ENCODE results near the gene FAM20C.

Gene FAM20C

DNA sequence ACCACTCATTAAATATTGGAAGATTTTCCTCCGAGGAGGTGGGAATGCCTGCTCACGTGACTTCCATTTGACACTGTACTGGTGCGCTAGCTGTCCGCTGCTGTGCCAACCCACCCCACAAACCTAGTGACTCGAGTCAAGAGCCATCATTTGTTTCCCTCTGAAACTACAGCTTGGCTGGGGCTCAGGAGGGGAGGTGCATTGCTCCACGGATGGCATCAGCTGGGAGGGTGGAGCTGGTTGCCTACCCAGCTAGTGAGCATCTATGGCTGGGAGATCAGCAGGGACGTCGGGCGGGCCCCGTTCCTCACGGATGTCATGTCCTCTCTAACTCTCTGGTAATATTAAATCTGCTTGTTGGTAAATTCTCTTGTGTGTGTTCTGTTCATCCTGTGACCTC lies 88.1 kb downstream of the FAM20C start:
- Histone ChIP-seq H3K9ac (ENCODE audit: low read length) (no peak overlapping the region), H3K27me3 (replicated peaks; ENCODE audit: control insufficient read depth, insufficient read depth, low read length) (peaks cover 26% of the 10 kb centered on the region), H3K9me3 (ENCODE audit: control insufficient read depth, low read length) (peaks cover 18% of the 10 kb centered on the region), H3K4me1 (ENCODE audit: control insufficient read depth, insufficient read depth, low read length) (no peaks in the 10 kb centered on the region), H3K4me3 (ENCODE audit: low read length) (no peak overlapping the region), H3K36me3 (ENCODE audit: control insufficient read depth, insufficient read depth, low read length, severe bottlenecking) (no peaks in the 10 kb centered on the region)
- DNase-seq (ENCODE audit: low read depth): no peak

GRCh38 chr7:281637-282036 lies 89.3 kb downstream of the FAM20C start:
- H3K27me3 ChIP-seq (replicated peaks; ENCODE audit: control insufficient read depth, insufficient read depth, low read length): peaks cover 38% of the 10 kb centered on the region
- DNase-seq (ENCODE audit: low read depth): no peak
- H3K9ac ChIP-seq (ENCODE audit: low read length): no peak overlapping the region
- no peaks in the 10 kb centered on the region for H3K36me3 ChIP-seq (ENCODE audit: control insufficient read depth, insufficient read depth, low read length, severe bottlenecking)
- no peak overlapping the region for H3K4me3 ChIP-seq (ENCODE audit: low read length)
- peaks cover 14% of the 10 kb centered on the region for H3K9me3 ChIP-seq (ENCODE audit: control insufficient read depth, low read length)
- no peaks in the 10 kb centered on the region for H3K4me1 ChIP-seq (ENCODE audit: control insufficient read depth, insufficient read depth, low read length)

DNA sequence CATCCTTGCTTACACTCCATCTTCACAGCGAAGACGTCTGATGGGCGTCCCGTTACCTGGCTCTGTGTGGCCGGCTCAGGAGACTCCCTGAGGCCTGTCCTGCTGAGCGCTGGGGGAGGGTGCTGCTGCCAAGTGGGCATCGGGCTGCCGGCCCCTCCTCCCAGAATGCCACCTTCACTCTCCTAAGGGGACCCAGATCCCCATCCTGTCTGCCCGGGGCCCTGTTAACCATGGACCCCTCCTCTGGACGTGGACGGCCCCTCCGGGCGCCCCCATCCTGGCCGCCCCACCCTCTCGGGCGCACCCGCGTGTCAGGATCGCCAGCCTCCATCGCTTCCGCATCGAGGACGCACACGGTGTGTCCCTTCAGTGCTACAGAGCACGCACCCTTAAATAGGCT lies 90.2 kb downstream of the FAM20C start:
- peaks cover 6% of the 10 kb centered on the region for H3K9me3 ChIP-seq (ENCODE audit: control insufficient read depth, low read length)
- no peak for DNase-seq (ENCODE audit: low read depth)
- H3K36me3 ChIP-seq (ENCODE audit: control insufficient read depth, insufficient read depth, low read length, severe bottlenecking): no peaks in the 10 kb centered on the region
- peaks cover 41% of the 10 kb centered on the region for H3K27me3 ChIP-seq (replicated peaks; ENCODE audit: control insufficient read depth, insufficient read depth, low read length)
- H3K4me1 ChIP-seq (ENCODE audit: control insufficient read depth, insufficient read depth, low read length): no peaks in the 10 kb centered on the region
- no peak overlapping the region for H3K4me3 ChIP-seq (ENCODE audit: low read length)
- H3K9ac ChIP-seq (ENCODE audit: low read length): no peak overlapping the region

GRCh38 chr7:284762-285722 lies 92.7 kb downstream of the FAM20C start:
- H3K36me3 ChIP-seq (ENCODE audit: control insufficient read depth, insufficient read depth, low read length, severe bottlenecking): no peaks in the 10 kb centered on the region
- peaks cover 6% of the 10 kb centered on the region for H3K9me3 ChIP-seq (ENCODE audit: control insufficient read depth, low read length)
- no peak overlapping the region for H3K4me3 ChIP-seq (ENCODE audit: low read length)
- no peak overlapping the region for H3K9ac ChIP-seq (ENCODE audit: low read length)
- H3K27me3 ChIP-seq (replicated peaks; ENCODE audit: control insufficient read depth, insufficient read depth, low read length): peaks cover 47% of the 10 kb centered on the region
- no peaks in the 10 kb centered on the region for H3K4me1 ChIP-seq (ENCODE audit: control insufficient read depth, insufficient read depth, low read length)
- no peak for DNase-seq (ENCODE audit: low read depth)

- Histone ChIP-seq H3K4me3 (ENCODE audit: low read length) (no peak overlapping the region), H3K4me1 (ENCODE audit: control insufficient read depth, insufficient read depth, low read length) (no peaks in the 10 kb centered on the region), H3K9ac (ENCODE audit: low read length) (no peak overlapping the region), H3K9me3 (ENCODE audit: control insufficient read depth, low read length) (peaks cover 6% of the 10 kb centered on the region), H3K27me3 (replicated peaks; ENCODE audit: control insufficient read depth, insufficient read depth, low read length) (peaks cover 44% of the 10 kb centered on the region), H3K36me3 (ENCODE audit: control insufficient read depth, insufficient read depth, low read length, severe bottlenecking) (no peaks in the 10 kb centered on the region)
- DNase-seq (ENCODE audit: low read depth): no peak
Observed at GRCh38 chr7:285731-286130, 93.4 kb downstream of the FAM20C start.

DNA sequence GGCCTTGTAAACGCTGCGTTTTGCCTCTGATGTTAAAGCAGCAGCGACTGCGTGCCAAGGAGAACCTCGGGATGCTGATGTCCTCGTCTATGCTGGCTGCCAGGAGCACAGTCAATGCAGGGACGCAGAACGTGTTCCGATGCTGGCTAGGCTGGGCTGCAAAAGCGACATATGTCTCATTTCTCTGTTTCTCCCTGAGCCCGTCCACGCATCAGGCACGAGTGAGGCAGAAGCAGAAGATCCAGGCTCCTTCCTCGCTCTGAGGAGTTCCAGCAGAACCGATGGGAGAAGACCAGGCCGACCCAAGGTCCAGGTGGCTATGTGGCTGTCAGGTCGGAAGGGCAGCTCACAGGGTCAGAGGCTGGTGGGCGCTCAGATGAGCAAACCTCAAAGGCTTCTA lies 93.9 kb downstream of the FAM20C start:
- Histone ChIP-seq H3K9me3 (ENCODE audit: control insufficient read depth, low read length) (peaks cover 5% of the 10 kb centered on the region), H3K4me3 (ENCODE audit: low read length) (no peak overlapping the region), H3K9ac (ENCODE audit: low read length) (no peak overlapping the region), H3K36me3 (ENCODE audit: control insufficient read depth, insufficient read depth, low read length, severe bottlenecking) (no peaks in the 10 kb centered on the region), H3K27me3 (replicated peaks; ENCODE audit: control insufficient read depth, insufficient read depth, low read length) (peaks cover 43% of the 10 kb centered on the region), H3K4me1 (ENCODE audit: control insufficient read depth, insufficient read depth, low read length) (no peaks in the 10 kb centered on the region)
- no peak for DNase-seq (ENCODE audit: low read depth)

DNA sequence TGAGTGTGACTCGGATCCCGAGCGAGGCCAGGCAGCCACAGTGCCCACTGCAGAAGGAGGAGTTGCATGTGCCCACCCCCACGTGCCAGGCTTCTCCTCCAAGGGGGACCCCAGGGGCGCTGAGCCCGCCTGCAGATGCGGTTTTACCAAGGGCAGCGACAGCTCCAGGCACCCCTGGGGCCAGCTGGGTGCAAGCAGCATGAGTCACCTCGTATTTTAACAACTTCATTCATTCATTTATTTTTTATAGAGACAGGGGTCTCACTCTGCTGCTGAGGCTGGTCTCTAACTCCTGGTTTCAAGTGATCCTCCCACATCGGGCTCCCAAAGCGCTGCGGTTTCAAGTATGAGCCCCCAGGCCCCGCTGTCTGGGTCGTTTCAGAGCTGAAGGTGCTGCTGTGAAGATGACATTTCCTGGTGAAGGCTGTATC lies 96.3 kb downstream of the FAM20C start:
- Histone ChIP-seq H3K4me1 (ENCODE audit: control insufficient read depth, insufficient read depth, low read length) (no peaks in the 10 kb centered on the region), H3K36me3 (ENCODE audit: control insufficient read depth, insufficient read depth, low read length, severe bottlenecking) (no peaks in the 10 kb centered on the region), H3K4me3 (ENCODE audit: low read length) (no peak overlapping the region), H3K9me3 (ENCODE audit: control insufficient read depth, low read length) (no peaks in the 10 kb centered on the region), H3K27me3 (replicated peaks; ENCODE audit: control insufficient read depth, insufficient read depth, low read length) (peaks cover 60% of the 10 kb centered on the region), H3K9ac (ENCODE audit: low read length) (no peak overlapping the region)
- DNase-seq (ENCODE audit: low read depth): no peak

DNA sequence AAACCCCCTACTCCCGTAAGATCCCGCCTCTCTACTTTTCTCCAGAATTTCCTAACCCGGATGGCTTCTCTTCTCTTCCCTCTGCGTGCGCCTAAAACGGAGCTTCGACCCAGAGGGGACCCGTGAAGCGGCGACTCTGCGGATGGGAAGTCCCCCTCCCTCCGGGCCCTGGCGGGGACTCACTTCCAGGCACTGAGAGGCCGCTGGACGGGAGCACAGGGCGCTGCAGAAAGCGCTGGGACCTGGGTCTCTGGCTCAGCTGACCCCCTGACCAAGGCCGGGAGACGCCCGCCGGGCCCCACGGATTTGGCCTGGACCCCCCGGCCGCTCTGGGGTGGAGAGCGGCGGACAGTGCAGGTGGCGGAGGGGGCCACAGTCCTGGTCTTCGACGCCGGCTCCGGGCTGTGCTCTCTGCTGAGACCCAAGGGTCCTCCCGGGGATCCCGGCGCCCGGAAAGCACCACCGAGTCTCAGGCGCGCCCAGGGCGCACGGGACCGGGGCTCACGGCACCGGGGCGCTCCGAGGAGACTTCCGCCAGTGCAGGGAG lies 96.9 kb downstream of the FAM20C start:
- H3K9ac ChIP-seq (ENCODE audit: low read length): no peak overlapping the region
- DNase-seq (ENCODE audit: low read depth): no peak
- no peaks in the 10 kb centered on the region for H3K9me3 ChIP-seq (ENCODE audit: control insufficient read depth, low read length)
- peaks cover 65% of the 10 kb centered on the region for H3K27me3 ChIP-seq (replicated peaks; ENCODE audit: control insufficient read depth, insufficient read depth, low read length)
- no peaks in the 10 kb centered on the region for H3K4me1 ChIP-seq (ENCODE audit: control insufficient read depth, insufficient read depth, low read length)
- no peak overlapping the region for H3K4me3 ChIP-seq (ENCODE audit: low read length)
- no peaks in the 10 kb centered on the region for H3K36me3 ChIP-seq (ENCODE audit: control insufficient read depth, insufficient read depth, low read length, severe bottlenecking)

- Histone ChIP-seq H3K4me3 (ENCODE audit: low read length) (no peak within 1 kb of the TSS), H3K27me3 (replicated peaks; ENCODE audit: control insufficient read depth, insufficient read depth, low read length) (peaks cover 66% of the 10 kb centered on the region), H3K9me3 (ENCODE audit: control insufficient read depth, low read length) (no peaks in the 10 kb centered on the region), H3K4me1 (ENCODE audit: control insufficient read depth, insufficient read depth, low read length) (no peaks in the 10 kb centered on the region), H3K9ac (ENCODE audit: low read length) (no peak within 1 kb of the TSS), H3K36me3 (ENCODE audit: control insufficient read depth, insufficient read depth, low read length, severe bottlenecking) (no peaks in the 10 kb centered on the region)
- DNase-seq (ENCODE audit: low read depth): no peak
Observed at GRCh38 chr7:289756-290553, 97.6 kb downstream of the FAM20C start, which contains the start of gene FOXL3. Gene FOXL3 (plus strand): TSS chr7:290170. CDS start chr7:290170, 0 bp downstream.

DNA sequence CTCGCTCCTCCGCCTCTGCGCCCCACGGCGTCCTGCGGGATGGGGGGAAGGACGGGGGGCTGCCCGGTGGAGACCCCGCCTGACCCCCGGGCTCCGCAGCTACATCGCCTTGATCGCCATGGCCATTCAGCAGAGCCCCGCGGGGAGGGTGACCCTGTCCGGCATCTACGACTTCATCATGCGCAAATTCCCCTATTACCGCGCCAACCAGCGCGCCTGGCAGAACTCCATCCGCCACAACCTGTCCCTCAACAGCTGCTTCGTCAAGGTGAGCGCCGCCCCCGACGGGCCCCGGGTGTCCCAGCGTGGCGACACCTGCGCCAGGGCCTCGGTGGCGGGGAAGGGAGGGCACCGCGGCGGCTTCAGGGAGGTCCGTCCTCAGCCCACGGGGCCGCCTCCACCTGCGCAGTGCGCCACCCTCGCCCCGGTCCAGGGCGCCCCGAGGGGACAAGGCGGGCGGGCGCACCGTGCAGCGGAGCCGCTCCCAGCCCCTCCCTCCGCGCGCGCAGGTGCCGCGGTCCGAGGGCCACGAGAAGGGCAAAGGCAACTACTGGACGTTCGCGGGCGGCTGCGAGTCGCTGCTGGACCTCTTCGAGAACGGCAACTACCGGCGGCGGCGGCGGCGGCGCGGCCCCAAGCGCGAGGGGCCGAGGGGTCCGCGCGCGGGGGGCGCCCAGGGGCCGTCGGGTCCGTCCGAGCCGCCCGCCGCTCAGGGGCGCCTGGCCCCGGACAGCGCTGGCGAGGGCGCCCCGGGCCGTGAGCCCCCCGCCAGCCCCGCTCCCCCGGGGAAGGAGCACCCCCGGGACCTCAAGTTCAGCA lies 98.4 kb downstream of the FAM20C start:
- no peak for DNase-seq (ENCODE audit: low read depth)
- no peak overlapping the region for H3K4me3 ChIP-seq (ENCODE audit: low read length)
- no peak overlapping the region for H3K9ac ChIP-seq (ENCODE audit: low read length)
- no peaks in the 10 kb centered on the region for H3K36me3 ChIP-seq (ENCODE audit: control insufficient read depth, insufficient read depth, low read length, severe bottlenecking)
- no peaks in the 10 kb centered on the region for H3K9me3 ChIP-seq (ENCODE audit: control insufficient read depth, low read length)
- no peaks in the 10 kb centered on the region for H3K4me1 ChIP-seq (ENCODE audit: control insufficient read depth, insufficient read depth, low read length)
- H3K27me3 ChIP-seq (replicated peaks; ENCODE audit: control insufficient read depth, insufficient read depth, low read length): peaks cover 65% of the 10 kb centered on the region

Data from adipocyte (in vitro differentiated cells).